Measurements from ENCODE around the gene DOCK1.

DOCK1 gene

DNA sequence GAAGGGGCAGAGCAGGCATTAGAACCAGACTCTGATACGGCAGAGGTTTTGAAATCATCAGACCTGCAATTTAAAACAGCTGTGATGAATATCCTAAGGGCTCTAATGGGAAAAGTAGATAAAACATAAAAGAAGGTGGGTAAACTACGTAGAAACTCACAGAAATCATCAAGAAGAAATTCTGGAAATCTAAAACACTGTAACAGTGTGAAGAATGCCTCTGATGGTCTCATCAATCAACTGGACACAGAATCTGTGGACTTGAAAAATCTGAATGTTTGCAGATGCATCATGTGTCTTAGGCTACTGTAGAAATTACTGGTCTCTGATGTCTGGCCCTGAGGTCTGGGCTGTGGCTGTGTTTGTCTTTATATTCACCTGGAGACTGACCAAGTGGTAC, 470.8 kb downstream of the DOCK1 start:
- TF ChIP-seq, protein P1, sequence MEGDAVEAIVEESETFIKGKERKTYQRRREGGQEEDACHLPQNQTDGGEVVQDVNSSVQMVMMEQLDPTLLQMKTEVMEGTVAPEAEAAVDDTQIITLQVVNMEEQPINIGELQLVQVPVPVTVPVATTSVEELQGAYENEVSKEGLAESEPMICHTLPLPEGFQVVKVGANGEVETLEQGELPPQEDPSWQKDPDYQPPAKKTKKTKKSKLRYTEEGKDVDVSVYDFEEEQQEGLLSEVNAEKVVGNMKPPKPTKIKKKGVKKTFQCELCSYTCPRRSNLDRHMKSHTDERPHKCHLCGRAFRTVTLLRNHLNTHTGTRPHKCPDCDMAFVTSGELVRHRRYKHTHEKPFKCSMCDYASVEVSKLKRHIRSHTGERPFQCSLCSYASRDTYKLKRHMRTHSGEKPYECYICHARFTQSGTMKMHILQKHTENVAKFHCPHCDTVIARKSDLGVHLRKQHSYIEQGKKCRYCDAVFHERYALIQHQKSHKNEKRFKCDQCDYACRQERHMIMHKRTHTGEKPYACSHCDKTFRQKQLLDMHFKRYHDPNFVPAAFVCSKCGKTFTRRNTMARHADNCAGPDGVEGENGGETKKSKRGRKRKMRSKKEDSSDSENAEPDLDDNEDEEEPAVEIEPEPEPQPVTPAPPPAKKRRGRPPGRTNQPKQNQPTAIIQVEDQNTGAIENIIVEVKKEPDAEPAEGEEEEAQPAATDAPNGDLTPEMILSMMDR (IDR thresholded peaks at IDR 0.05; ENCODE audit: low read length, missing control alignments), result no peak
- DNase-seq (ENCODE audit: low read depth), result no peak
- H3K4me3 ChIP-seq (replicated peaks; ENCODE audit: low read depth, low read length), result no peak overlapping the region

DNA sequence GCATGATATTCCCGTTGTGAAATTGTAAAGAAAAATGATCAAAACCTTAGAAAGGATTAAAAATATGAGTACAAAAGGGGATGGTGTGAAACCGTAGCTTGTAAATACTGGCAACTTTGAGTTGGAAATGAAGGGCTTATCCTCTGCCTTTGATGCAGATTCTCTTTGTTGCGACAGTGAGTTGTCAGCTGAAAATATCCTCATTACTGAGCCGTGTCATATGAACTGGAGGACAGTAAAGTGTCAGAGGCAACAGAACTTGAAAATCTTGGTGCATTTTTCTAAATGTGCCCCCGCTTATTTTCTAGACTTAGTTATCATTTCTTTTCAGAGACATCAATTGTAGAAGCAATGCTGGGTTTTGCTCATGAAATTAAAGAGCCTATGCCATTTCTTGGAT, 473.4 kb downstream of the DOCK1 start:
- no peak overlapping the region for H3K4me3 ChIP-seq (replicated peaks; ENCODE audit: low read depth, low read length)
- no peak for DNase-seq (ENCODE audit: low read depth)
- TF ChIP-seq, protein P1 (IDR thresholded peaks at IDR 0.05; ENCODE audit: low read length, missing control alignments), result no peak

DNA sequence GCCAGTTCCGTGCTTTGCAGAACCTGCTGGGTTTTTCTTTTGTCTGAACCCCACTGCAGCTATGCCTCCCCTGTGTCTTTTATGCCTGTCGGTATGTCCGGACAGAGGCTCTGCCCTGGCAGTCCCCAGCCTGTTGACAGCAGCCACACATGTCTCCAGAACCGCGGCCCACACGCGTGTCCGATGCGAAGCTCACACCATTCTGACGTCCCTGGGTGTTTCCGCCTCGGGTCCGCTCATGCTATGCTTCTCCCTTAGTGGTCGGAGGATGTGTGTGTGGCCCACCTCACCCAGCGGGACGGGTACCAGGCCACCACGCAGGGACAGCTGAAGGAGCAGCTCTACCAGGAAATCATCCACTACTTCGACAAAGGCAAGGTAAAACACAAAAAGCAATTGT, 479.3 kb downstream of the DOCK1 start:
- no peak overlapping the region for H3K4me3 ChIP-seq (replicated peaks; ENCODE audit: low read depth, low read length)
- DNase-seq (ENCODE audit: low read depth), result no peak
- TF ChIP-seq, protein P1 (IDR thresholded peaks at IDR 0.05; ENCODE audit: low read length, missing control alignments), result no peak

DNA sequence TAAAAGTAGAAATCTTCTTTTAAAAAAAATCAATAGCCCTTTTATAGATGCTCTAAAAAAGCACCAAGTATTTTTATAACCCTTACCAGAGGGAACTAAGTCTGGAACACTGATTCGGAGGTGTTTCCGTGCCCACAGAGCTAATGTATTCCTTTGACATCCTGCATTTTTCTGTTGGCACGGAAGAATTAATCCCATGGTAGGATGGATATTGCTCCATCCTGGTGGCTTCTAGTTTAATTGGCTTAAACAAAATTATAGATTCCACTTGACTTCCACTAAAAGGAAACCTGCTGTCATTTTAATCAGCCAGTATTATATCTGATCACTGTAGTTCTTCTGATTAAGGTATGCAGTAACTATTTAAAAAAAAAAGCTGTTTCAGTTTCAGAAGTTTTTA, 479.8 kb downstream of the DOCK1 start:
- no peak overlapping the region for H3K4me3 ChIP-seq (replicated peaks; ENCODE audit: low read depth, low read length)
- TF ChIP-seq, protein P1 (IDR thresholded peaks at IDR 0.05; ENCODE audit: low read length, missing control alignments), result no peak
- no peak for DNase-seq (ENCODE audit: low read depth)

DNA sequence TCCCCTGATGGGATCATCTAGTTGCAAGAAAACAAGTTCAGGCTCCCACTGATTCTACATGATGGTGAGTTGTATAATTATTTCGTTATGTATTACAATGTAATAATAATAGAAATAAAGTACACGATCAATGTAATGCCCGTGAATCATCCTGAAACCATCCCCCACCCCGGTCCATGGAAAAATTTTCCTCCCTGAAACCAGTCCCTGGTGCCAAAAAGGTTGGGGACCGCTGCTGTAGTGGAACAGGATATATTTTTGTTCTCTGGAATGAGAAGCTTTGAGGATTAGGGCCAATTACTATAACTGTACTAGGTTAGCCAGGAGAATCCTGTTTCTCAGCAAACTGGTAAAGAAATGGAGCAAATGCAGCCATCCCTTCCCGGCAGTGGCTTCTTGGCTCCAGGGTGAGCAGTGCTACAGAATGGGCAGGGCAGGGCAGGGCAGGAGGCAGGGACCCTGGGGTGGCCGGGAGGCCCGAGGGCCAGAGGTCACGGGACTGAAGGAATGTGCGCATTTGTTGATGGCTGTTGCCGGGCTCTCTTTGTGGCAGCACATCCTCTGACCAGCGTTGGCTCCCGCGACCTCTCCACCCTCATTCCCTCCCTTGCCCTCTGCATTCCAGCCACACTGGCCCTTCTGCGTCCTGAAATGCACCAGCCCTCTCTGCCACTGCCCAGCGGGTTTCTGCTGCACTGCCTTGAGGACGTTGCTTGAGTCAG, 481.5 kb downstream of the DOCK1 start:
- H3K4me3 ChIP-seq (replicated peaks; ENCODE audit: low read depth, low read length), result no peak overlapping the region
- TF ChIP-seq, protein P1 (IDR thresholded peaks at IDR 0.05; ENCODE audit: low read length, missing control alignments), result no peak
- no peak for DNase-seq (ENCODE audit: low read depth)

DNA sequence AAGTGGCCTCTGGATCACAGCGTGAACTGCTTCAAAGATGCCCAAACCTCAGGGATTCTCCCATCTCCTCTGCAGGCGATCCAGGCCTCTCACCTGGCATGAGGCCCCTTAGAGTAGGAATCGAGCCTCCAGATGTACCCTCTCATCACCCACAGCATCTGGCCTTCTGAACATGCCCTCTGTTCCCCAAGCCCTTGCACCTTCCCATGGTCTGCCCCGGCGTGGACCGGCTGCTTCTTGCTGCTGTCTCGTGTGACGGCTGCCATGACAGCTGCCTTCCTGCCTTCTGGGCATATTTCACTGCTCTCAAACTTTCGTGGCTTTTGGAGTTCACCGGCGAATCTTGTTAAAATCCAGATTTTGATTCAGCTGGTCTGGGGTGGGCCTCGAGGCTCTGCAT, 486.6 kb downstream of the DOCK1 start:
- H3K4me3 ChIP-seq (replicated peaks; ENCODE audit: low read depth, low read length), result no peak overlapping the region
- TF ChIP-seq, protein P1 (IDR thresholded peaks at IDR 0.05; ENCODE audit: low read length, missing control alignments), result no peak
- no peak for DNase-seq (ENCODE audit: low read depth)

Data from fibroblast of pulmonary artery (primary cell).